ENCODE results near the gene LINGO3.

DNA sequence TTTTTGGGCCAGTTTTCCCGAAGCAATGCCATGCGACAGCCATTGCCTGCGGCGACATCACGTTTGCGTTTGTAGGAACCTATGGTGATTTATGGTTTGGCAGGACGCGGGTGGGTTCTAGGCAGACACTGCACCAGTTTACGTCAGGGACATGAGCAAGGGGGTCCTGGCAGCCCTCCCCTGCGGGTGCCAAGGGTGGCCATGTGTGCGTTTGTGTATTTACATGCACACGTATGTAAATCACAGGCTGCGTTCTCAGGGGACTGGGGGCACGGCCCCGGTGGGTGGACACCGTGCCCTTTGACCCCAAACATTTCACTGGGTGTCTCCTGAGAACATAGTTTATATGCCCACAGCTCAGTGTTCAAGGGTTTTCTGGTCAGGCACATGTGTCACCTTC lies 42.7 kb upstream of the LINGO3 start:
- TF ChIP-seq, protein P1, sequence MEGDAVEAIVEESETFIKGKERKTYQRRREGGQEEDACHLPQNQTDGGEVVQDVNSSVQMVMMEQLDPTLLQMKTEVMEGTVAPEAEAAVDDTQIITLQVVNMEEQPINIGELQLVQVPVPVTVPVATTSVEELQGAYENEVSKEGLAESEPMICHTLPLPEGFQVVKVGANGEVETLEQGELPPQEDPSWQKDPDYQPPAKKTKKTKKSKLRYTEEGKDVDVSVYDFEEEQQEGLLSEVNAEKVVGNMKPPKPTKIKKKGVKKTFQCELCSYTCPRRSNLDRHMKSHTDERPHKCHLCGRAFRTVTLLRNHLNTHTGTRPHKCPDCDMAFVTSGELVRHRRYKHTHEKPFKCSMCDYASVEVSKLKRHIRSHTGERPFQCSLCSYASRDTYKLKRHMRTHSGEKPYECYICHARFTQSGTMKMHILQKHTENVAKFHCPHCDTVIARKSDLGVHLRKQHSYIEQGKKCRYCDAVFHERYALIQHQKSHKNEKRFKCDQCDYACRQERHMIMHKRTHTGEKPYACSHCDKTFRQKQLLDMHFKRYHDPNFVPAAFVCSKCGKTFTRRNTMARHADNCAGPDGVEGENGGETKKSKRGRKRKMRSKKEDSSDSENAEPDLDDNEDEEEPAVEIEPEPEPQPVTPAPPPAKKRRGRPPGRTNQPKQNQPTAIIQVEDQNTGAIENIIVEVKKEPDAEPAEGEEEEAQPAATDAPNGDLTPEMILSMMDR (IDR thresholded peaks at IDR 0.05): no peak
- TF ChIP-seq POLR2A (IDR thresholded peaks at IDR 0.05): no peak
